NCI-H1417 (cell line): ENCODE measurements around the gene CPTP.
"Not testable (repeated sequence)": the region's sequence is repeated elsewhere in the genome, so short reads cannot be mapped to it uniquely, and the experiment has no call there.

Experiments
- DNase-seq, 3 experiments: peaks; one replicate each; lab custom pipeline; 2025; lab: John Stamatoyannopoulos, UW

The CPTP gene

GRCh38 chr1:1306661-1307260 is 17.8 kb upstream of the CPTP start:
- DNase-seq: no peak

- DNase-seq: peak in 2 of 3 experiments; percentile 61 to 62
Measured at GRCh38 chr1:1307261-1307922, 17.2 kb upstream of the CPTP start.

- peak; percentile 93 to 96 (median 94) for DNase-seq
Measured at GRCh38 chr1:1307923-1308755, 16.5 kb upstream of the CPTP start, which contains the start of the genes ACAP3 and PUSL1. Gene ACAP3 (minus strand): TSS chr1:1307930. CDS start chr1:1307815, 115 bp downstream. Gene PUSL1 (plus strand): TSS chr1:1308597. CDS start chr1:1308644, 47 bp downstream.

- DNase-seq: peak in 1 of 3 experiments; percentile 64
Measured at GRCh38 chr1:1308756-1309250, 15.8 kb upstream of the CPTP start.

- peak; percentile 35 to 64 (median 49) for DNase-seq
Measured at GRCh38 chr1:1309251-1310108, 15.1 kb upstream of the CPTP start.

GRCh38 chr1:1310109-1310385 is 14.6 kb upstream of the CPTP start:
- no peak for DNase-seq

GRCh38 chr1:1310476-1311053 is 14.0 kb upstream of the CPTP start:
- DNase-seq: no peak

- DNase-seq: no peak
Measured at GRCh38 chr1:1311107-1312104, 13.2 kb upstream of the CPTP start.

DNA sequence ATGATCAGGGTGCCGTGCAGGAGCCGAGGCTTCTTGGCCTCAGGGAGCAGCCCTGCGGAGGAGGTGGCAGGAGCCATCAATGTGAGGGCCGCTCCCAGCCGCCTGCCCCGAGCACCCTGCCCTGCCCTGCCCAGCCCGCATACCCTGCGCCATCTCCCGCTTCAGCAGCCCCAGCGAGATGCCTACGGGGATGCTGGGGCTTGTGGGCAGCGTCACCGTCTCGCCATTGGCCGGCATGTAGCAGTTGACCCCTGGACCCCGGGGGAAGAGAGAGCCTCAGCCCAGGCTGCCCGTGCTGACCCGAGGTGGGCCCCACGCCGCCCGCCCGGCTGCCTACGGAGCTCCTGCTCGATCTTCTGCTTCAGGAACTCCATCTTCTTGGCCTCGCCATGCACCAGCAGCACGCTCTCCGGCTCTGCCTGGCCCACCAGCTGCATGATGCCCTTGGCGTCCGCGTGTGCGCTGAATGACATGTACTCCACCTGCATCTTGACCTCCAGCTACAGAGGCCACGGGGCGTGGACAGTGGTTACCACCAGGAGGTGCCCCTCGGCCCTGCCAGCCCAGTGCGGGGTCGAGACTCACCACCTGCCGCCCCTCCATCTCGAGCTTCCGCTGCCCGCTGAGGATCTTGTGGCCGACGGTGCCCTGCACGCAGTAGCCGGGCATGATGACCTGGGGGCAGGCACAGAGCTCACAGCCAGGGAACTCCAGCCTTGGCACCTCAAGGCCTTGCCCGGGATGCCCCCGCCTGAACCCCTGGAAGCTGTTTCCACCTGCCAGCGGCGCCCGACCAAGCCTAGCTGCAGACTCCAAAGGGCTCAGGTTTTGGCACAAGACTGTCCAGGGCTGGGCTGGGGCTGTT is 11.9 kb upstream of the CPTP start:
- DNase-seq: no peak

- no peak for DNase-seq
Measured at GRCh38 chr1:1313500-1314236, 10.9 kb upstream of the CPTP start.

DNA sequence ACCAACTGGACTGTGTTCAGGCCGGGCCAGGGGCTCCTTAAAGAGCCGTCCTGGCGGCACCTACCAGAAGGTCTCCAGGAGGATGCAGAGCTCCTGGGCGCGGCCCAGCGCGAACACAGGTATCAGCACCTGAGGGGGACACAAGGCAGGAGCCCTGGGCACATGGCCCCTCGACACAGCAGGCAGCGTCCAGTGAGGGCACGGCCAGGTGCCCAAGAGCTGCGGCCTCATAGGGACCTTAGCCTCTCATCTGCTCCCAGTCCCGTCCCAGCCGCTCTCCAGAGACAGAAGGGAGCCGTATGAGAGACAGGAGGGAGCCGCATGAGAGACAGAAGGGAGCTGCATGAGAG is 10.4 kb upstream of the CPTP start:
- no peak for DNase-seq

DNA sequence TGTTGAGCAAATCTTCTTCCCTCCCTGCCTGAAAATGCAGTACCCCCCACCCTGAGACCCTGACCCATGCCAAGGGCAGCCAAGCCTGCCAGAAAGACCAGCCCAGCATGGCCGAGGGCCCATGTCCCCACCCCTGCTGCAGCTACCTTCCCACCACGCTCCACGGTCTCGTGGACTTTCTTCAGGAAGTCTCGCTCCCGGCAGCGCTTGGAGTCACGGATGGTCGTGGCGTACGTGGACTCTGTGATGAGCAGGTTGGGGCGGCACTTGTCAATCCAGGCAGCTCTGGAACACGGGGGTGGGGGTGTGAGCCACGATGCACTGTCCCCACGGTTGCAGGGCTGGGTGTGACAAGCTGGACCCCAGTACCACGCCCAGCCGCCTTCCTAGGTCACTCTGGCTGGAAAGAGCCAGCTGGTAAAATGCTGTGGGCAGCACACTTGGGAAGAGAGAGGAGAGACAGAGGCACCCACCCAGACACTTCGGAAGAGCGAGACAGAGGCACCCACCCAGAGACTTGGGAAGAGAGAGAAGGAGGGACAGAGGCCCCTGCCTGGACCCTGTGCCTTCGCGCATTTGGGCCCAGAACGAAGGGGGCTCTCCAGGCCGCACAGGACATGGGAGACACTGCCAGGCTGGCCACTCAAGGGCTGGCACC is 9.8 kb upstream of the CPTP start:
- DNase-seq: no peak

DNA sequence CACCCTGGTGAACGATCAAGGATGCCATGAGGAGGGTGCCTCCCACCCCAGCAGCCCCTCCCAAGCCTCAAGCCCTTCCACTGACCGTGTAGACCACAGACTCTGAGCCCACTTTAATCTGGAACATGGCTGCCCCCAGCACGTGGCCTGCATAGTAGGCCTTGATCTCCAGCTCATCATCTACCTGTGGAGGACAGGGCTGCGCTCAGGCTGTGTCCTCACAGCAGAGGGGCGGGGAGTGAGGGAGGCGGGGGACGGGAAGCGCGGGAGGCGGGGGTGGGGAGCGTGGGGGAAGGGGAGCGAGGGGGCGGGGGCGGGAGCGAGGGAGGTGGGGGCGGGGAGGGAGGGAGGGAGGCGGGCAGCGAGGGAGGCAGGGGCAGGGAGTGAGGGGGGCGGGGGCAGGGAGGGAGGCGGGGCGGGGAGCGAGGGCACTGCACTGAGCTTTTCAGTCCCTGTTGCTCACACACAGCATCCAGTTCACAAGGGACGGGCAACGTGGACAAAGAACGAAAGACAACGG is 9.1 kb upstream of the CPTP start:
- DNase-seq: no peak

GRCh38 chr1:1316199-1316598 is 8.4 kb upstream of the CPTP start:
- not testable (repeated sequence) for DNase-seq

- DNase-seq: no peak
Measured at GRCh38 chr1:1317420-1317819, 7.2 kb upstream of the CPTP start.

- DNase-seq: peak in 2 of 3 experiments; percentile 23 to 41
Measured at GRCh38 chr1:1318131-1318652, 6.4 kb upstream of the CPTP start.

DNA sequence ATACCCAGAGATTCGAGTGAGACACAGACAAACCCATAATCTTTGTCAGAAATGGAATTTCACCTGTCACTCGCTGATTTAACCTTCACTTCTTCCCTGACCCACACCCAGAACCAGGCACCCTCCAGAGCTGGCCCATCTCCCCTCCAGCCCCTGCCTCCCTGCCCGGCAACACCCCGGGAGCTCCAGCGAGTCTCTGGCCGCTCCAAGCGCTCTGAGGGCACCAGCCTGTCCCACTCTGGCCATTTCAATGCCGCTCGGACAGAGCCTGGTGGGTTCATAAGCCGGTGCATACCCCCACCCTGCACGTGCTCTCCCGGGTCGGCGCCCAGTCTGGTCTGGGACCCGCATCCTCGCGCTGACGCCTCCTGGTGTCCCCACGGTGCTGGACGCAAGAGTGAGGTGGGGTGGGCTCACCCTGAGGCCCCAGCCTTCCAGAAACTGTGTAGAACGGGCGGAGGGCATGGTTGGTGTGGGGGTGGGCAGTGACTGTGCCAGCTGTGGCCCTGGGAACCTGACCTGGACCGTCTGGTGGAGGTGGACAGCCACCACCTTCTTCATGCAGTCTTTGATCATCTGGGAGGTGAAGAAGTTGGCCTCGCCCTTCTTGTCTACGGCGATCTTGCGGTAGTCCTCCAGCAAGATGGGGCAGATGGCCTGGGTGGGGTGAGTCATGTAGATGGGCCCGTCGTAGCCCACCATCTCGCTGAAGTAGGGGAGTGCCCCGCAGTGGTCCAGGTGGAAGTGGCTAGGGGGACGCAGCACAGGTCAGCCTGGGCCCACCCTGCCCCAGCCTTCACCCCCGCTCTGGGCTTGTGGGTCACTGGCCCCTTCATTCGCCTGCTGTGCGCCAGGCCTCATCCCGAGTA is 5.6 kb upstream of the CPTP start:
- DNase-seq: no peak
